Measurements from ENCODE around the gene ZNRF1.

The ZNRF1 gene

DNA sequence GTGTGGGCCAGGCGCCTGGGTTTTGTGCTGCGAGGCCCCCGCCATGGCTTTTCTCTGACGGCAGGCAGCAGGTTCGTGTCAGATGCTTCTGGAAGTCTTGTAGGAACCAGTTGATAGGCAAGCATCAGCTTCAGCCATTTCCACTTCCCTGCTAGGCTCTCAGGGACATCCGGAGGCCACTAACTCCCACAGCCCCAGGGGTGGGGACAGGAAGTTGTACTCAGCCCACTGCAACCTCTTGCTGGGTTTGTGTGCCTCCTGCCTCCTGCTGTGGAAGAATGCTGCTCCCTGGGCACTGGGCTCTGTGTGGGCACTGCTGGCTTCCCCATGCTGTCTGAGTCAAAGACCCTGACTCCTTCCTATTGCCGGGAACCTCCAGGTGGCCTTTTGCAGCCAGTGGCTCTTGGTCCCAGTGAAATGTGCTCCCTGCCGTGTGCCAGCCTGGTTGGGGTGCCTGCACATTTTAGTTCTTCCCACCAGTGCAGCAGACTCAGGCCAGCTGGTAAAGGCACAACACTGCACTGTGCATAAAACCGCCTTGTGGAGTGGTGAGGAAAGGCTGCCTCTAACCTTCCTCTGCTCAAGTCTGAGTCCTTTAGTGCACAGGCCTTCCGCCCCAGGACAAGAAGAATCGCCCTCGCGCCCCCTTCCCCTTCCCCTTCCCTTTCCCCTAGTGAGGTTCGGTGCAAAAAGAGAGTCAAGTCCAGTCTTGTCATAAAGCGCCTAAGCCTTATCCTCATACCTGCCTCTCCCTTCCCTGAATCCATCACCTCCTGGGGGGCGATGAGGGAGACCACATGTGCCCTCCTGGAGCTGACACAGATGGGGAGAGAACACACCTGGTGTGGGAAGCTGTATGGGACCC is 101.1 kb downstream of the ZNRF1 start:
- DNase-seq = peak in 1 of 3 experiments; percentile 2

DNA sequence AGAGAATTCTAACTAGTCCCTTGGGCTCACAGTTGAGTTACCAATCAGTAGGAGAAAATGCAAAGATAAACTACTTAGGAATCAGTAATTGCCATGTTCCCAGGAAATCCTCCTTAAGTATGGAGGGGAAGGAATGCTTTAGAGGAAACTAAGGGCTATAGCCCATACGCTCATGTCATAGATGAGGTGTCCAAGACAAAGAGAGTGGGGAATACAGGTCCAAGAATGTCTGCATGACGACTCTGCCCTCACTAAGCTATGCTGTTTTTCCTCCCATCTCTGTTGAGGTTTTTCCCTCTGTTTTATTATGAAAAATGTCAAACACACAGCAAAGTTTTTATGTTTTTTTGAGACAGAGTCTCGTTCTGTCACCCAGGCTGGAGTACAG is 101.8 kb downstream of the ZNRF1 start:
- no peak for DNase-seq

DNA sequence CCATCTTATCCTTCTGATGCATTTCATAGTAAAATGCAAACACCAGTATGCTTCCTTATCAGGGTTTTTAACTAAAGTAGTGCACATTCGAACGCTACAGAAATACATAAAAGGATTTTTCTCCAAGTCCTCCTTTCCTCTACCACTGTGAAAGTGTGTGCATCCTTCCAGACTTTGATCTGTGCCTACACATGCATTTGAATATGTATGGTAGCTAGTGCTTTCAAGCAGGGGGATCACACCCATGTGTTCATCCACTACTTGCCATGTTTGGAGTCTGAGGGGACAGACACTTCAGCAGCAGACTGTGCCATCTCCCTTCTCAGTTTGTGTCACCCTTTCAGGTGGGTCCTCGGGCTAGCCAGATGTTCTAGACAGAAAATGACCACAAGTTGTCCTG is 102.8 kb downstream of the ZNRF1 start:
- DNase-seq = no peak

- no peak for DNase-seq
Observed at GRCh38 chr16:75102595-75102994, 103.8 kb downstream of the ZNRF1 start.

- DNase-seq = no peak
Observed at GRCh38 chr16:75103994-75104393, 105.2 kb downstream of the ZNRF1 start.

- DNase-seq = no peak
Observed at GRCh38 chr16:75104836-75105235, 106.0 kb downstream of the ZNRF1 start.

DNA sequence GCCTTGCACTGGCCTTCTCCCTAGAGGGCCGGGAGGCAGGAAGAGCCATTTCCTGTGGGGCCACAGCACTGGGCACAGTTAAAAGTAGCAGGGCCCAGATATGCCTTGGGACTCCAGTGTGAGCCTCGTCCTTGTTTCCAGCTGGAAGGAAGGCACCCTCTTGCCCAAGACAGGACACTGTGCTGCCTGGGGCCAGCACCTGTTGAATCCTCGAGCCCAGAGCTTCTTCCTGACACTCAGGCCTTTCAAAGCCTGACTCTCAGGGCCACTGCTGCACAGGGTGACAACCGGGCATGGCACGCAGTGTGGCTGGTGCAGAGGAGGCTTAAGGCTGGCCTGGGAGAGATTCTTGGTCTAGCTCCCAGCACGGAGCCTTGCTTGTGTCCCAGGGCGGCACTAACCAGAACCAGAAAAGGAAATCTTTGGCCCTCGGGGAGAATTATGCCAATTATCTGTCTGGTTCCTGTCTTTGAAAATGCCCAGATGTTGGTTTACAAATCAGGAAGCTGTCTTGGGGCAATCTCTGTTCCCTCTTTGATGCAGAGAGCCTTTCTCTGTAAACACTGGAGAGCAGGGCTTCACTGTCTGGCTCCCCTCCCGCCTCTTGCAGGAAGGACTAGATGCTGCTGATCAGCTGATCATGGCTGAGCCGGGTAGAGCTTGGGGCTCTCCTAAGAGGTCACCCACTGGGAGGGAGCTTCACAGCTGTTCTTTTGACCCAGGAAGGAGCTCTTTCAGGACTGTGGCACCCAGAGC is 106.7 kb downstream of the ZNRF1 start:
- peak in 1 of 3 experiments; percentile 45 for DNase-seq

GRCh38 chr16:75106351-75107274 is 107.8 kb downstream of the ZNRF1 start:
- DNase-seq = no peak

DNA sequence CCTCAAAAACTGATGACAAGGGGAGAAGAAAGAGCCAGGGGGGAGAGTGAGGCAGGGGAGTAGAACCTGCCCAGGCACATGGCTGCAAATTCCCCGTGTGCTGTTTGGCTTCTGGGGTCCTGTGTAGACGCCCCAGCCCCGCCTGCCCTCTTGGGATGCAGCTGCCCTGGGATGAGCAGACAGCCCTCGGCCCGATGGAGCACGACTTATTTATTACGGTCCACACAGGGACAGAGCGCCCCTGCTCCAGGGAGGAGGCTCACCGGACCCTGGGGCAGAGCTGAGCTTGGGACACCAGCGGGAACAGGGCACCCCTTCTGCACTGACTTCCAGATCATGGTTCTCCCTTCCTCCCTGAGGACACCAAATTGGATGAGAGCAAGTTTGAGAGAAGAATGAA is 108.7 kb downstream of the ZNRF1 start:
- no peak for DNase-seq

DNA sequence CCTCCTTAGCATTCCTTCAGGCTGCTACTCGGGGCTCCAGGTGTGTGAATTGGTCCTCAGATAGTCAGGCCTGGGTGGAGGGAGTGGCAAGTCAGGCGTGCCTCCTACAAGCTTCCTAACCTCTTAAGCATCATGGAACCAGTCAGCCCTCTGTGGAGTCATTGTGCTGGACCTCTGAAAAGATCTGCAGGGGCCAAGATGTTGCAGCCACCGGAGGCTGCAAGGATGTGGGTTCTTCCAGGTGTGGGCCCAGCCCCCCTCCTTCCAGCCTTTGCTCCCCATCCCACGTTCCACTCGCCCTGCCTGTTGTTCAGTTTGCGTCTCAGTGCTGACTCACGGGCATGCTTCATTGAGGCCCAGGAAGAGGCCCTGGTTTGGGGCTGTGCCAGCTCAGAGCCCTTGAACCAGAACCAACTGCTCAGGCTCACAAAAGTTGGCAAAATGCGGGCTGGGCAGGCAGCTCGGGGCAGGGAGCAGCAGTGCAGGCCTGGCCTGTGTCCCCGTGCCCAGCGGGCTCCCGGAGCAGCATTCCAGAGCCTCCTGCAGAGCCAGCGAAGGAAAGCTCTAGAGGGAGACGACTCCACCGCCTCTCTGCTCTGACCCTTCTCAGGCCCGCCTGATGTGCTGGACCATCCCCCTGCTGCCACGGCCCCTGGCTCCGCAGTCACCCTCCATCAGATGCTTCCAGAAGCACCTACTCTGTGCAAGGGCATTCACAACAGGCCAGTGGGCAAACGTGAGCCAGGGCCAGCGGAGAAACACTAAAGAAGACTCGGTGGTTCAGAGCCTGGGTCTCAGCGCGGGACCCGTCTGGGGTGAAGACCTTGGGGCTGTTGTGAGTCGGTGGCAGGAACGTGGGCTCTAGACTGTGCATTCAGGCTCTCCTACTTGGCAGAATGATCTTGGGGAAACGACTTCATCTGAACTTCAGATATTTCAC is 110.2 kb downstream of the ZNRF1 start:
- DNase-seq = peak in 1 of 3 experiments; percentile 9

- DNase-seq = no peak
Observed at GRCh38 chr16:75109732-75110243, 111.0 kb downstream of the ZNRF1 start.

GRCh38 chr16:75110637-75111513 is 112.1 kb downstream of the ZNRF1 start:
- DNase-seq = peak; percentile 80 to 92 (median 84)

DNA sequence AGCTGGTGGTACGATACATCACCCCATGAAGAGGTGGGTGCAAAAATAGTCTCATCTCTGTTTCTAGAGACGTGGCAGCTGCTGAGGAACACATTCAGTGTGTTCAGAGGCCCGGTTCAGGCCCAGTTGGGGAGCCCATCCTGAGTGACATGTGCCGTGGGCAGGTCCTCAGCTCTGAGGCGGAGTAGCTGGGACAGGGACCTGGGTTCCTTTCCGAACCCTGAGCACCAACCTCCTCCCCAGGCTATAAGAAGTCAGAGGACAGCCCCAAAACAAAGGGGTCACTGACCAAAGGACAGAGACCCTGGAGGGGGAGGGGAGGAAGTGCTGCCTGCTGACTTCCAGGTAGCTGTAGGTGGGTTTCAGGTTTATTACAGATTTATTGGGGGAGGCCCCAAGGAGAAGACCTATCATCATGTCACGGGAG is 112.7 kb downstream of the ZNRF1 start:
- no peak for DNase-seq

DNA sequence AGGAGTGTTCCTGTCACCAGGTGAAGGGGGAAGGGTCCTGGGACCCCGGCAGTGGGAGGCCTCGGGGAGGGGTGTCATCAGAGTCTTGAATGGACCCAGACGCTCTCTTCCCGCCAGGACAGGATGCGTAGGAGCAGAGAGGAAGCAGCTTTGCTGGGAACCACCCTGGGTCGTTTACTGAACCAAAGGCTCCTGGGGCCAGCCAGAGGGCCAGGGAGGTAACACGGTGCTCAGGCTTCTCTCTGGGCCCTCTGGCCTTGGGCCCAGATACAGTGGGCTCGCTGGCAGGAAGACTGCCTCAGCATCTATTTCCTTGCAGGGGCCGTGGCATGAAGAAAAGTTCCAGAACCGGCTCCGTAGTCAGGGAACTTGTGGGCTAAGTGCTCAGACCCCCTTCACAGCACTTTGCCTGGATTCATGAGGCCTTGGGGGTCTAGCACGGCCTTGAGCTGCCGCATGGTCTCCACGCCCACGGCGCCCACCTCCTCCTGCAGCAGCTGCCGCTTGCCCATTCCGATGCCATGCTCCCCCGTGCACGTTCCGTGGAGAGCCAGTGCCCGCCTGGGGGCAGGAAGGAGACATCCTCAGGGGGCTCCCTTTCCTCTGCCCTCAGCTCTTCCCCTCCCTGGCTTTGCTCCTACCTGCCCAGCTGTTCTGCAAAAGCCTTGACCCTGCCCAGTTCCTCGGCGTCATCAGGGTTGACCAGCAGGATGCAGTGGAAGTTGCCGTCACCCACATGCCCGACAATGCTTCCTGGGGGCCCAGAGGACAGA is 113.3 kb downstream of the ZNRF1 start:
- DNase-seq = no peak

- DNase-seq = no peak
Observed at GRCh38 chr16:75112734-75113491, 114.1 kb downstream of the ZNRF1 start.

DNA sequence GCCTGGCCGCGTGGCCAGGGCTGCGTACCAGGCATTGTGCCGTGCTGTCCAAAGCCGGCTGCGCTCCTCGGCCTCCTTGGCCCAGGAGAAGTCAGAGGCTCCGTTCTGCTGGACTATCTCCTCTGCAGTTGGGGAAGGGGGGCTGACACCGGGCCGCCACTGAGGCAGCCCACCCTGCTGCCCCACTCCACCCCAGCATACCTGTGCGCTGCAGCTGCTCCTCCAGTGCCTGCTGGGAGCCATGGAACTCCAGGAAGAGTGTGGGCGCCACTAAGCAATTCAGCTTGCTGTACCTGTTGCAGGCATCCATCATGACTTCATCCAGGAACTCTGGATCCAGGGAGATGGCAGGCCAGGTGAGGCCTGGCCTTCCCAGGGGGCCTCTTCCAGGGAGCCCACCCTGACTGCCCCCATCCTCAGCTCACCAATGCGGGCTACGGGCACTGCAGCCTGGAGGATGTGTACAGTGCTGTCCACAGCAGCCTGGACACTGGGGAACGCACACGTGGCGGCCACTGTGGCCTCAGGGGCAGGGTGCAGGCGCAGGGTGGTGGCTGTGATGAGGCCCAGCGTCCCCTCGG is 114.8 kb downstream of the ZNRF1 start:
- DNase-seq = no peak

- no peak for DNase-seq
Observed at GRCh38 chr16:75114179-75114945, 115.5 kb downstream of the ZNRF1 start.

All from NCI-H1417 (cell line).